Gastroesophageal sphincter (tissue), 4 donors: Measurements from ENCODE around the gene ASB6. TPM values are rescaled to one million over a fixed set of nuclear protein-coding genes. Genes with fewer than 3 reads are reported as not detected.

Source experiments
- ATAC-seq: fragments of 150-250 bp; one replicate; pipeline ENCODE4 v1.9.1; 2016; ENCODE audit warnings: mild to moderate bottlenecking, moderate library complexity
- H3K27ac ChIP-seq, 4 donors: fragments of 200-600 bp; sonication (generic) in 3 of 4; 1 replicate in 3 of 4; 2 replicates in 1 of 4; pipeline ENCODE4 v1.5.1; 2016 to 2019
- H3K27me3 ChIP-seq: fragments of 200-600 bp; sonication (generic); one replicate; pipeline ENCODE4 v1.5.1; 2019
- H3K36me3 ChIP-seq, 2 donors: fragments of 200-600 bp; sonication (generic); one replicate each; pipeline ENCODE4 v1.5.1; 2019; ENCODE audit warnings: control low read depth in 1 of 2
- H3K4me1 ChIP-seq, 3 donors: fragments of 200-600 bp; sonication (generic); 1 replicate in 2 of 3; 2 replicates in 1 of 3; pipeline ENCODE4 v1.5.1; 2016 to 2019; ENCODE audit warnings: control low read depth in 2 of 3
- H3K4me3 ChIP-seq, 2 donors: fragments of 200-600 bp; sonication (generic); one replicate each; pipeline ENCODE4 v1.5.1; 2019; ENCODE audit warnings: mild to moderate bottlenecking in 1 of 2, moderate library complexity in 1 of 2
- H3K9me3 ChIP-seq, 3 donors: fragments of 200-600 bp; sonication (generic); one replicate each; pipeline ENCODE4 v1.5.1; 2017 to 2019; ENCODE audit warnings: control low read depth in 2 of 3
- CTCF ChIP-seq, 4 experiments: fragments of 200-600 bp in 2 of 4; fragments of 450-650 bp in 2 of 4; sonication (generic) in 1 of 4; IDR thresholded peaks; one replicate each; pipeline ENCODE4 v1.5.1; 2017 to 2019; ENCODE audit warnings: antibody characterized with exemption in 4 of 4, mild to moderate bottlenecking in 2 of 4, moderate library complexity in 2 of 4
- EP300 ChIP-seq: sonication (generic); formaldehyde crosslinking; IDR thresholded peaks from one replicate; pipeline ENCODE4 v1.6.1; 2017; ENCODE audit warnings: antibody characterized with exemption, mild to moderate bottlenecking
- POLR2A ChIP-seq, 2 donors: fragments of 450-650 bp; IDR thresholded peaks; one replicate each; pipeline ENCODE4 v1.6.1; 2017; ENCODE audit warnings: antibody characterized with exemption in 2 of 2, mild to moderate bottlenecking in 2 of 2, moderate library complexity in 1 of 2
- POLR2AphosphoS5 ChIP-seq: sonication (generic); formaldehyde crosslinking; IDR thresholded peaks from one replicate; pipeline ENCODE4 v1.6.1; 2017; ENCODE audit warnings: antibody characterized with exemption
- WGBS, 2 donors: methylation state at CpG; one replicate each; pipeline ENCODE4 v1.1.5; 2018; ENCODE audit warnings: low coverage in 1 of 2; 5-methylcytosine and 5-hydroxymethylcytosine counted together
- total RNA-seq, 4 donors: library from RNA; depleted of rRNA; stranded (reverse); fragments of >200 nt; gene quantifications; one replicate each; pipeline ENCODE4 v1.1.0, GENCODE V29; 2016

ASB6 gene
- total RNA-seq, 4 donors from 2014 or later, result 21.3 to 37.2 (median 28.2) TPM

DNA sequence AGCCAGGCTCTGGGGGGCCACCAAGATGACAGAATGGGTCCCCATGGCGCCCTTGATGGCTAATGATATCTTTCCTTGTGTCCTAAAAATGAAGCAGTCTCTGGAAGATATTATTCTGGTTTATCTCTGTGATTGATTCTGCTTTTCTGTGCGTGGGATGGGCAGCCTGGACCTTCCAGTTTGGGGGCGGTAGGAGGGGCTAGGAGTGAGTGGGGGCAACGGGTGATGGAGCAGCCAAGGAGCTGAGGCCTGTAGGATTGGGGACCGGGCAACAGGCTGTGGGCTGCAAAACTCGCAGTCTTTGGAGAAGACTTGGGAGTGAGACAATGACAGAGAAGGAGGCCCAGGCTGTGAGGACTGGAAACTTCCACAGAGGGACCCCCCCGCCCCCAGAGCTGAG lies 32.3 kb upstream of the ASB6 start:
- Histone ChIP-seq H3K4me1 (peaks cover 0 to 10% (median 0%) of the 10 kb centered on the region in 3 donors), H3K9me3 (no peaks in the 10 kb centered on the region), H3K4me3 (no peak overlapping the region), H3K36me3 (no peaks in the 10 kb centered on the region), H3K27me3 (peaks cover 29% of the 10 kb centered on the region), H3K27ac (no peak overlapping the region)
- no peak for ATAC-seq
- TF ChIP-seq CTCF (IDR thresholded peaks at IDR 0.05) (no peak), POLR2A (IDR thresholded peaks at IDR 0.05) (no peak), POLR2AphosphoS5 (no peak), EP300 (no peak)
- WGBS, 2 donors, result 51 to 85% methylated on average over 2 to 4 of the region's 7 CpGs

- WGBS, 2 donors, result 78% methylated on average over 6 of the region's 12 CpGs; no CpG with 5 or more reads in 1 of the 2 donors
Measured at GRCh38 chr9:129673602-129674001, 31.7 kb upstream of the ASB6 start.

GRCh38 chr9:129672702-129673101 lies 30.8 kb upstream of the ASB6 start:
- H3K27me3 ChIP-seq, result peaks cover 34% of the 10 kb centered on the region
- H3K9me3 ChIP-seq, result no peaks in the 10 kb centered on the region
- H3K4me3 ChIP-seq, result no peak overlapping the region
- H3K36me3 ChIP-seq, result no peaks in the 10 kb centered on the region
- 79 to 82% methylated on average over 6 to 7 of the region's 8 CpGs for WGBS, 2 donors
- H3K4me1 ChIP-seq, result peaks cover 0 to 10% (median 0%) of the 10 kb centered on the region in 3 donors
- H3K27ac ChIP-seq, result no peak overlapping the region
- no peak for ATAC-seq
- TF ChIP-seq CTCF (IDR thresholded peaks at IDR 0.05) (no peak), POLR2AphosphoS5 (no peak), EP300 (no peak), POLR2A (IDR thresholded peaks at IDR 0.05) (no peak)

More at GRCh38 chr9:129673602-129674001, 31.7 kb upstream of the ASB6 start:
- H3K27me3 ChIP-seq, result peaks cover 27% of the 10 kb centered on the region
- no peaks in the 10 kb centered on the region for H3K36me3 ChIP-seq
- H3K9me3 ChIP-seq, result no peaks in the 10 kb centered on the region
- TF ChIP-seq EP300, result no peak
- TF ChIP-seq CTCF (IDR thresholded peaks at IDR 0.05), result no peak
- TF ChIP-seq POLR2AphosphoS5, result no peak
- TF ChIP-seq POLR2A (IDR thresholded peaks at IDR 0.05), result no peak
- no peak overlapping the region for H3K4me3 ChIP-seq
- no peak for ATAC-seq
- no peak overlapping the region for H3K27ac ChIP-seq
- H3K4me1 ChIP-seq, result peaks cover 0 to 10% (median 0%) of the 10 kb centered on the region in 3 donors

- TF ChIP-seq EP300 (no peak), CTCF (IDR thresholded peaks at IDR 0.05) (no peak), POLR2AphosphoS5 (no peak)
- WGBS, 2 donors, result 70% methylated on average over 2 of the region's 7 CpGs; no CpG with 5 or more reads in 1 of the 2 donors
- Histone ChIP-seq H3K36me3 (no peaks in the 10 kb centered on the region), H3K27ac (no peak overlapping the region), H3K4me3 (no peak overlapping the region), H3K9me3 (no peaks in the 10 kb centered on the region), H3K27me3 (peaks cover 36% of the 10 kb centered on the region), H3K4me1 (peaks cover 0 to 17% (median 0%) of the 10 kb centered on the region in 3 donors)
- ATAC-seq, result no peak
Measured at GRCh38 chr9:129671519-129671918, 29.6 kb upstream of the ASB6 start.

GRCh38 chr9:129671065-129671464 lies 29.1 kb upstream of the ASB6 start:
- Histone ChIP-seq H3K4me1 (peaks cover 0 to 21% (median 4%) of the 10 kb centered on the region in 3 donors), H3K4me3 (no peak overlapping the region), H3K27me3 (peaks cover 39% of the 10 kb centered on the region), H3K27ac (no peak overlapping the region), H3K36me3 (no peaks in the 10 kb centered on the region), H3K9me3 (no peaks in the 10 kb centered on the region)
- TF ChIP-seq POLR2AphosphoS5 (no peak), POLR2A (IDR thresholded peaks at IDR 0.05) (no peak), EP300 (no peak), CTCF (IDR thresholded peaks at IDR 0.05) (no peak)
- WGBS, 2 donors, result 100% methylated on average over 1 of the region's 9 CpGs; no CpG with 5 or more reads in 1 of the 2 donors
- ATAC-seq, result no peak
